ENCODE results near the gene PLCH1. TPM values are rescaled to one million over a fixed set of nuclear protein-coding genes. Genes with fewer than 3 reads are reported as not detected.

PLCH1 gene
- polyA plus RNA-seq, 1 donor (not counting 4 experiments of a cell fraction or from before 2014, with no cell fraction given) = 0.05 TPM

DNA sequence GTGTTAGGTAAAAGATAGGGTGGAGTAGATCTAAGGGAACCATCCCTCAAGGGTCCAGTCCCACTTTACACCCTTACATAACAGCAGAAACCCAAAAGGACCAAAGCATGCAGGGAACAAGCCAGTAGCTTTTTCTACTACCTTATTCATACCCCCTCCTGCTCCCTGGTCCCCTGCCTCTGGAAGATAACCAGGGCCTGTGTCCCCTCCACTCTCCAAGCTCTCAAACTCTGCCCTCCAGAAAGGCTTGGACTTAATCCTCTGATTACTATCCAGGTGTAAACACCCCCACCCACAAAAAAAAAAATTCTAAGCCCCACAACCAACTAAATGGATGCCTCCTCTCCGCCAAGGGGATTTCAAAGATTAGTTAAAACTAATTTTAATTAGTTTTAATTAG lies 417.4 kb downstream of the PLCH1 start:
- Histone ChIP-seq H4K20me1 (ENCODE audit: control insufficient read depth, extremely low read depth, insufficient read depth, low read length) (no peaks in the 10 kb centered on the region), H2AFZ (ENCODE audit: control insufficient read depth, low read length) (no peak overlapping the region), H3K27me3 (ENCODE audit: control insufficient read depth, extremely low read depth, insufficient read depth, low read length) (no peaks in the 10 kb centered on the region), H3K9me3 (ENCODE audit: control insufficient read depth, low read depth, low read length) (no peaks in the 10 kb centered on the region), H3K27ac (ENCODE audit: control insufficient read depth, insufficient read depth, low read length) (no peak overlapping the region), H3K4me3 (ENCODE audit: control insufficient read depth in 2 of 3, extremely low read depth in 1 of 3, insufficient read depth in 2 of 3, low read depth in 1 of 3, low read length in 3 of 3) (no peak overlapping the region), H3K9ac (ENCODE audit: control insufficient read depth, extremely low read depth, insufficient read depth, low read length) (no peak overlapping the region), H3K4me2 (ENCODE audit: control insufficient read depth, extremely low read depth, insufficient read depth, low read depth, low read length) (no peak overlapping the region), H3K79me2 (ENCODE audit: control insufficient read depth, insufficient read depth, low read length) (no peaks in the 10 kb centered on the region), H3K9me1 (ENCODE audit: control insufficient read depth, extremely low read depth, insufficient read depth, low read length) (no peaks in the 10 kb centered on the region), H3K4me1 (ENCODE audit: control insufficient read depth, extremely low read depth, insufficient read depth, low read length) (no peaks in the 10 kb centered on the region), H3K36me3 (ENCODE audit: control insufficient read depth in 2 of 2, extremely low read depth in 1 of 2, insufficient read depth in 2 of 2, low read length in 2 of 2) (no peaks in the 10 kb centered on the region)
- FAIRE-seq (no peak), DNase-seq (ENCODE audit: low read depth, low spot score) (no peak)
- dilution Hi-C loops (cut with MboI; ENCODE audit: extremely low pct_ligation_motif_present, low sequenced_read_pairs) = loop anchor here (25.0 kb wide), 1 partner anchor 540 kb away; no protein-coding TSS in a partner anchor
- TF ChIP-seq EZH2 (IDR thresholded peaks at IDR 0.05; ENCODE audit: low read length) = no peak
- TF ChIP-seq, protein P1, sequence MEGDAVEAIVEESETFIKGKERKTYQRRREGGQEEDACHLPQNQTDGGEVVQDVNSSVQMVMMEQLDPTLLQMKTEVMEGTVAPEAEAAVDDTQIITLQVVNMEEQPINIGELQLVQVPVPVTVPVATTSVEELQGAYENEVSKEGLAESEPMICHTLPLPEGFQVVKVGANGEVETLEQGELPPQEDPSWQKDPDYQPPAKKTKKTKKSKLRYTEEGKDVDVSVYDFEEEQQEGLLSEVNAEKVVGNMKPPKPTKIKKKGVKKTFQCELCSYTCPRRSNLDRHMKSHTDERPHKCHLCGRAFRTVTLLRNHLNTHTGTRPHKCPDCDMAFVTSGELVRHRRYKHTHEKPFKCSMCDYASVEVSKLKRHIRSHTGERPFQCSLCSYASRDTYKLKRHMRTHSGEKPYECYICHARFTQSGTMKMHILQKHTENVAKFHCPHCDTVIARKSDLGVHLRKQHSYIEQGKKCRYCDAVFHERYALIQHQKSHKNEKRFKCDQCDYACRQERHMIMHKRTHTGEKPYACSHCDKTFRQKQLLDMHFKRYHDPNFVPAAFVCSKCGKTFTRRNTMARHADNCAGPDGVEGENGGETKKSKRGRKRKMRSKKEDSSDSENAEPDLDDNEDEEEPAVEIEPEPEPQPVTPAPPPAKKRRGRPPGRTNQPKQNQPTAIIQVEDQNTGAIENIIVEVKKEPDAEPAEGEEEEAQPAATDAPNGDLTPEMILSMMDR (optimal IDR thresholded peaks at IDR 0.05 in 1 of 3, IDR thresholded peaks at IDR 0.05 in 1 of 3, conservative IDR thresholded peaks at IDR 0.05 in 1 of 3; ENCODE audit: extremely low read depth in 1 of 3, insufficient read depth in 2 of 3, low read length in 3 of 3) = no peak

DNA sequence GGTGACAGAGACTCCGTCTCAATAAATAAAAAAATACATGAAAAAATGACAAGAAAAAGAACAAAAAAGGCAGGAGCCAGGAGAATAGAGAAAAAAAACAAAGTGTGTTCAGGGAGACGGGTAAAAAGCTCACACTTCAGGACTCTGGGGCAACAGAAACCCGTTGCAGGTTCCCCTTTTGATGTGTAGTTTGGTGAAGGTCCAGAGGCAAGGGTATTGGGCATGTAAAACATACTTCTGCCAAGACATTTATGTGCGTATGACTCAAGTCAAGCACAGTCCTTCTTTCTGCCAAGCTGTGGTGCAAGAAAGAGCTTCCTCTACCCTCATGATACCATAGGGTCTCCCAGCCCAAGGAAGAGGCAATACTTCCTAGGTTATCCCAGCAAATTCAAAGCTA lies 418.0 kb downstream of the PLCH1 start:
- dilution Hi-C loops (cut with MboI; ENCODE audit: extremely low pct_ligation_motif_present, low sequenced_read_pairs) = loop anchor here (25.0 kb wide), 1 partner anchor 540 kb away; no protein-coding TSS in a partner anchor
- TF ChIP-seq, protein P1 (optimal IDR thresholded peaks at IDR 0.05 in 1 of 3, IDR thresholded peaks at IDR 0.05 in 1 of 3, conservative IDR thresholded peaks at IDR 0.05 in 1 of 3; ENCODE audit: extremely low read depth in 1 of 3, insufficient read depth in 2 of 3, low read length in 3 of 3) = no peak
- no peak for TF ChIP-seq EZH2 (IDR thresholded peaks at IDR 0.05; ENCODE audit: low read length)
- FAIRE-seq = no peak

More for the DNA sequence above, 418.0 kb downstream of the PLCH1 start:
- Histone ChIP-seq H2AFZ (ENCODE audit: control insufficient read depth, low read length) (no peak overlapping the region), H3K27me3 (ENCODE audit: control insufficient read depth, extremely low read depth, insufficient read depth, low read length) (no peaks in the 10 kb centered on the region), H3K9me3 (ENCODE audit: control insufficient read depth, low read depth, low read length) (no peaks in the 10 kb centered on the region), H4K20me1 (ENCODE audit: control insufficient read depth, extremely low read depth, insufficient read depth, low read length) (no peaks in the 10 kb centered on the region), H3K4me1 (ENCODE audit: control insufficient read depth, extremely low read depth, insufficient read depth, low read length) (no peaks in the 10 kb centered on the region), H3K4me2 (ENCODE audit: control insufficient read depth, extremely low read depth, insufficient read depth, low read depth, low read length) (no peak overlapping the region), H3K79me2 (ENCODE audit: control insufficient read depth, insufficient read depth, low read length) (no peaks in the 10 kb centered on the region), H3K36me3 (ENCODE audit: control insufficient read depth in 2 of 2, extremely low read depth in 1 of 2, insufficient read depth in 2 of 2, low read length in 2 of 2) (no peaks in the 10 kb centered on the region), H3K4me3 (ENCODE audit: control insufficient read depth in 2 of 3, extremely low read depth in 1 of 3, insufficient read depth in 2 of 3, low read depth in 1 of 3, low read length in 3 of 3) (no peak overlapping the region), H3K27ac (ENCODE audit: control insufficient read depth, insufficient read depth, low read length) (no peak overlapping the region), H3K9me1 (ENCODE audit: control insufficient read depth, extremely low read depth, insufficient read depth, low read length) (no peaks in the 10 kb centered on the region), H3K9ac (ENCODE audit: control insufficient read depth, extremely low read depth, insufficient read depth, low read length) (no peak overlapping the region)
- no peak for DNase-seq (ENCODE audit: low read depth, low spot score)
